HT1080 (cell line): ENCODE data around the gene MYO10. TPM values are rescaled to one million over a fixed set of nuclear protein-coding genes. Genes with fewer than 3 reads are reported as not detected.
A peak's percentile ranks its signal among the peaks of the same experiment; 100 is the strongest.

ENCODE experiments used
- DNase-seq: peaks from one replicate; pipeline ENCODE4 v3.0.0-alpha.2; 2015; ENCODE audit warnings: low read depth
- total RNA-seq: library from RNA; depleted of rRNA; stranded (reverse); fragments of >200 nt; shearing (Covaris generic); gene quantifications from 2 replicates; pipeline ENCODE4 v1.2.3, GENCODE V29; 2014

Gene MYO10
- total RNA-seq, 1 experiment from 2014 or later, result 61.2 TPM

DNA sequence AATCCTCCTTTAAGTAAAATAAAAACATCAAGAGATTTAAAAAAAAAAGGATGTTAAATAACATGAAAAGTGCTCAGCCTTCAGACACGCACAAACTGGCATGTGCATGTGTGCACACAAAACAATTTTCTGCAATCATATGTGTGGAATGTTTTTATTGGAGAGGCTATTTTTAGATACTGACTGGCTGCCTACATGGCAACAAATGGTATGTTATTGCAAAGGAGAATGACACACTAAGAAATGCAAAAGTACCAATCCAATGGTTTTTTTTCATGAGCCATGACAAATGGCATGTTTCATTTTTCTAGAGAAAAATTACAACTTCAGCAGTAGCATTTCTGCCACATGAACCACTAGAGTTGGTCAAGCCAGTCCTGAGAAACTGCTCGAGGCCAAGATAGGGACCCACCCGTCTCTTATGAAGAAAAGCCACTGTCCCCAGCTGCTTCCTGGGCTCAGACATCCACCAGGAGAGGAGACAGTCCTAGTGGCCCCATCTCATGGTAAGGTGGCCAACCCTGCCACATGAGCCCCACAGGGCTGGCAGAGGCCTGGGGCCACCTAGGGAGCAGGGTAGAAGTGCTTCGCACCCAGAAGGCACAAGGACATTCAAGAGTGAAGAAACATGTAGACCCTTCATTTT lies 116.4 kb downstream of the MYO10 start:
- no peak for DNase-seq

DNA sequence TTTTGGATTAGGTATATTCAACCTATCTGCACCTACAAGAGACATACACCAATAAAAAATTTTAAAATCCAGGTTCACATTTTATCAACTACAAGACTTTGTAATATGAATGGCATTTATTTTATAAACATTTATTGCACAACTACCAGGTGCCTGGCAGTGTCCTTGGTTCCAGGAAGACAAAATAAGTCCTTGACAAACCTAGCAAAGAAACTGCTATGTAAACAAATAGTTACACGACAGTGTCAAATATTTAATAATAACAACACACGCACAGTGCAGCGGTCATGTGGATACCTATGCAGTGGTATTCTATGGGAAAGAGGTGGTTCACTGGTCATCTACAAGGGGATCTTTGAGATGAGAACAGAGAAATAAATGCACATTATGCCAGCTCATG lies 120.7 kb downstream of the MYO10 start:
- no peak for DNase-seq

DNA sequence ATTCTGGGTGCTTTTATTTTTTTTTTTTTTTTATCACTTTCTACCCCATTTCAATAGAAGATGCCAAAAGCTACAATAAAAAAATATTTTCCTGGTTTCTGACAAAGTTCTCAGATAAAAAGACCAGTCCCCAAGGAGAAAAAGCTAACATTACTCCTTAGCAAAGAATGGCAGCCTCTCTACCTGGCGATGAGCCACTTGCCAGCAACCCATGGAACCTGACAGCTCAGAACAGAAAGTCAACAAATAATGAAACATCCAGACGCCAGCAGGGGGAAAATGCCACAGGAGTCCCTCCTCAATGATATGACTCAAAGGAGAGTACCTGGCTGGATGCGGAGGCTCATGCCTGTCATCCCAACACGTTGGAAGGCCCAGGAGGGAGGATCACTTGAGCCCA lies 123.2 kb downstream of the MYO10 start:
- DNase-seq, result peak; percentile 47

DNA sequence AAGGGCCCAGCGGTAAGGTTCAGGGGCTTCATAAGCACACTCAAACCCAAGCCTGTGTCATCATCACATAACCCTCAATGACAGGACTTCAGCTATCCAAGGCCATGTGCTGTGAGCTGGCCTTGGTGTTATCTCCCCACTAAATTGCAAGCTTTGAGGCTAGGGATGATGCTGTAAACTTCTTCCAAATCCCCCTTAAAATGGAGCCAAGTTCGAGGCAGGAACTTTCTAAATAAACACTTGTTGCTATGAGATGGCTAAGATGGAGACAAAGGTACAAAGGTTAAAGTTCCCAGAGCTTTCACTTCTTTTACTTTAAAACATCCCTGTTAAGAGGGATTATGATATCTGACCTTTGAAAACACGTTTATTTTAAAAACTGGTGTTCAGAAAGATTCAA lies 123.6 kb downstream of the MYO10 start:
- DNase-seq, result no peak

DNA sequence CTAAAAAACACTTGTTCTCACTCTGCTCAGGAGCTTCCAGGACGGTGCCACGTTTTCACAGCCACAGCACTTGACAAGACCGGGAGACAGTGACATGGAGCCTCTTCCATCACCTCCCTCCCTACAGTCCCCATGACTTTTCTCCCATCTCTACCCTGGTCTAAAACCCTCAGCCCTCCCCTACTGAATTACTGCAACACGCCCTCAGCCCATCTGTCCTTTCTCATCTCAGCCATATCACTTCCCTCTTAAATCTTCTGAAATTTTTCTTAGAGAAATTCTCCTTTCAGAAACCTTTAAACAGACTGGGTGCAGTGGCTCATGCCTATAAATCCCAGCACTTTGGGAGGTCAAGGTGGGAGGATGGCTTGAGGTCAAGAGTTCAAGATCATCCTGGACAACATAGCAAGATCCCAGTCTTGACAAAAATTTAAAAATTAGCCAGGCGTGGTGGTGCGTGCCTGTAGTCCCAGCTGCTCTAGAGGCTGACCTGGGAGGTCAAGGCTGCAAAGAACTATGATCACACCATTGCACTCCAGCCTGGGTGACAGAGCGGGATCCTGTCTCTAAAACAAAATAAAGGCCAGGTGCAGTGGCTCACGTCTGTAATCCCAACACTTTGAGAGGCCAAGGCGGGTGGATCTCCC lies 125.8 kb downstream of the MYO10 start:
- DNase-seq, result no peak

DNA sequence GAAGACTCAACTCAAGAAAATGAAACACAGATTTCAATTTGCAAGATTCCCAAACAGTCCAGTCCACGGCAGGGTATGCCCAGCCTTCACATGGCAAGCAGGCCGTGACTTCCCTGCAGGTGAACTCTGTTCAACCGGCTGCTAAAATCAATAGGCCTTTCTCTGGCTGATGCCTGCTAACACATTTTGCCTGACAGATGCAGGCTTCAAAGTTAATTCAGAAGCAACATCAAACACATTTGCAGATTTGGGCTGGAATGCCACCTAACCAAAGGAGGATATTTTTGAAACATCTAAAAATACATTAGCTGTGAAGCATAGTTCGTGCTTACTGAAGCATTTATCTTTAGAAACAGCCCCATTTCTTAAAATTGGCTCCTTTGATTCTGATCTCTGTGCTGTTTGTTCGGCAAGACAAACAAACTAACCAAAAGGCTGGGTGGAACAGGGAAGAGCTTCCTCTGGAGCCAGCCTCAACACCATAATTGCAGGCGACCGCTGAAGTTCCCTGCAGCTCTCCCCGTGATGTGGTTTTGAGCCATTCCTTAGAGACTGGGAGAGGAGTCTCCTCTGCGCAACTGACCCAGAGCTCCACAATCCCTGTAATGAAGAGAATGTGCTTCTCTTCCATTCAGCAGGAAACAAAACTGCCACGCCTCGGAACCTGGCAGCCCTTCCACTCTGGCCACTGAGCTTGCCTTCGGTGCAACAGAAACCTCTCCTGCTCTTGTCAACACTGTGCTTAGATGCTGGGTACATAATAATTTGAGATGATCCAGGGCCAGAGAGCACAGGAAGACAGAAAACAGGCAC lies 126.5 kb downstream of the MYO10 start:
- DNase-seq, result no peak

DNA sequence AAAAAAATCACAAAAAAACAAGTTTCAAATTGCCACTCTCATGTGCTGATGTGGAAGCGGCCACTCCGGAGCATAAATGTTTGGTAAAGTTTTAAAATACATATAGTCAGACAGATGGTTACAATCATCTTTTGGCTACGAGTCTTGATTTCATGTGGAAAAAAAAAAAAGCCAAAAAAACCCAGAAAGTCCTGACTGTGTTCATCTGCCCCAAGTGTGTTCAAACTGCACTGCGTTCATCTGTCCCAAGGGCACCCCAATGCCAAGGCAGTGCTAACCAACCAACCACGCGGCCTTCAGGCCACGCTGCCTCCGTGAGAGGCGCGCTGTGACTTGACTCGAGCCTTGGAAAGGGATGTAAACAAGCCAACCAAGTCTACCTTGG lies 127.1 kb downstream of the MYO10 start:
- no peak for DNase-seq

DNA sequence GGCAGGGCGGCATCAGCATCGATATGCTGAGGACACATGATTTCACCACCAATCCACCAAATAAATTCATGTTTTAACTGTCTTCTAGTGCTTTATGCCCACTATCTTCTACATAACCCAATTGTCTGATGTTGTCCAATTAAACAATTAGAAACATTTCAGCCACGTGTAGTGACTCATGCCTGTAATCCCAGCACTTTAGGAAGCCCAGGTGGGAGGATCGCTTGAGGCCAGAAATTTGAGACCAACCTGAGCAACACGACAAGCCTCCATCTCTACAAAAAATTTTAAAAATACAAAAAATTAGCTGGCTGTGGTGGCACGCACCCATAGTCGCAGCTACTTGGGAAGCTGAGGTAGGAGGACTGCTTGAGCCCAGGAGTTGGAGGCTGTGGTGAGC lies 128.1 kb downstream of the MYO10 start:
- no peak for DNase-seq

DNA sequence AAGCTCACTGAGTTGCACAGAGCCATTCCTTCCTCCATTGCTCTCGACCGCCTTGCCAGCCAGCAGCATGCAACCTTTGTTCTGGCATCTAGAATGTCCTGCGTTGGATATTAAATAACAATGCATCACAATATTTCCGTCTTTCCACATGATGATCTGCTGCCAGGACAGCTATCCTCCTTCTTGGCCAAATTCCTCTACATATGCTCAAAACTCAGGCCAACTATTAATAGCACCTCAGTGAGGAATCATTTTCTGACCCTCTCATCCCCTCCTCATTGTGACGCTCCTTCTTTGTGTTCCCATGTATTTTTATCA lies 128.6 kb downstream of the MYO10 start:
- no peak for DNase-seq

DNA sequence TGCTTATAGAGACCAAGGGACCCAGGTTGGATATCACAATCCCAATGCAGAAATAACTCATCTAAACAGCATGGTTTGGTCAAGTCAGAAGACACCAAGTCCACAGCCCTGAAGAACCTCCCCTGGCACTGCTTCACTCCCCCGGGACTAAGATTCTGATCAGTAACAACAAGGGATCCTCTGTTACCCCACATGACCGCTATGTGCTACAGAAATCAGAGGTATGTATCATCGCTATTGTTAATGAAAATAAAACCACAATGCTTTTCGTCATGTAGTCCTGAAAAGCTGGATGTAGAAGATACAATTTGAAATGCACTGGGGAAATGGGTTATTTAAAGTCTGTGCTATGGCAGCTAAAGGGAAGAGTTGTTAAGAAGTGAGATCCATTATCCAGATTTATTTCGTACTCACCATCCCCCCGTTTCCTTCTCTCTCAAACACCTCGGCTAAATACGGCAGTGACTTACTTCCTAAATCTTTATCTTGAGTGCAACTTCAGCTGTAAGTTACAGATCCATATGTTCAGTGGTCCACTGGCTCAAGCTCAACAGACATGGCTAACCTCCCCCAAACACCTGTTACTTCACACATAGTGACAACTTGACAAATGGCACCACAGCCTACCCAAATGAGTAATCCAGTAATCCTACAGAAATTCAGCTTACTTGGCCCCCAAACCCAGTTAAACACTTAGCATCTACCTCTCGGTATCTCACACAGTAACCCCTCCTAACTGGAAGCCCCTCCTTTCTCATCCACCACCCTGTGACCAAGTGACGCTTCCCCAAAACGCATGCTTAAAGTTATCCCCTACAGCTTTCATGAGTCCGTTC lies 129.2 kb downstream of the MYO10 start:
- no peak for DNase-seq

DNA sequence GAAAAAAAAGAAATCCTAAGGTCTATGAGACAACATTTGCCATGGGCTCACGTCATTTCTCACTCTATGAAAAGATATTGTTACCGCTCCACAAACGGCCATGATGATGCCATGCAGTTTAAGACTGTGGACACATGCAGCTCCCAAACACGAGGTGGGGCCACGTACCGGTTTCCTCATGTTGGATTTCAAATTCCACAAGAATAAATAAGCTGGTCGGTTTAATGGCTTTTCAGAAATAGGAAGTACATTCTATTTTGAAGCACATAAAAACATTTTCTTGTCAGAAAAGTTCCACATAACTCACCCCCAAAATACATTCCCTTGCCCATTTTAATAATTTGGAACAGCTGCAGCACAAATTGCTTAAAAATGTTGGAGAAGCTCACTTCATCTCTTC lies 130.6 kb downstream of the MYO10 start:
- no peak for DNase-seq

DNA sequence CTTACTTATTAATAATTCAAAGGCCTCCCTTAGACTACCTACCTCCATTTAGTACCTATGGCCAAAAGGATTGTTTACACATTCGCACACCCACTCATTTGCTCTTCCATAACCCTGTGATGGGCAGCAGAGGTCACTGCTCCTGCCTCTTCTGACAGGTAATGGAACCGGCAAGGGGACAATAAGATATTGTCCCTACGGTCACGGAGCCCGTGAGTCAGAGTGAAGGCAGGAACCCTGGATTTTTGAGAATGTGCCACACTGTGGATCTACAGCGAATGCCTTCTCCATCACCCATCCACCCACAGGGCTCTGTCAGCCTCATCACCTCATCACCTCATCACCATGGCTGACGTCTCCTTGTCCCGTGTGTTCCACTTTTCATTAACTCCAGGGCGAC lies 132.3 kb downstream of the MYO10 start:
- no peak for DNase-seq

DNA sequence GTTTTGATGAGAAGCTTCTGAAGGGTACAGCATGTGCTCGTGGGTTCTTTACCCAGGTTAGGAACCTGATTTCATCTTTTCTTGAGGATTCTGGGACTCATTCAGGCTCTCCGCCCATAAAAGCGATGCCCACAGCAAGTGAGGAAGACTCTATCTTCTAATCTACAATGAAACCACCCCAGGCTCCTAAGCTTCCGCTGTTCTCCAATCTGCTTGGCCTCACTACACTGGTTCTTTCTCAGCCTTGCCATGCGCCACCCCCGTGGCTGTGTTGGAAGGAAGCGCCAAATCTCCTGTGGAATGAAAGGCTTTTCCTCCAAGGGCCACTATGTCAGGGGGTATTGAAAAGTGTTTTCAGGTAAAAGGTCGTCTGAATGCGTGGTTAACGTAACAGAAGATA lies 135.6 kb downstream of the MYO10 start:
- no peak for DNase-seq

DNA sequence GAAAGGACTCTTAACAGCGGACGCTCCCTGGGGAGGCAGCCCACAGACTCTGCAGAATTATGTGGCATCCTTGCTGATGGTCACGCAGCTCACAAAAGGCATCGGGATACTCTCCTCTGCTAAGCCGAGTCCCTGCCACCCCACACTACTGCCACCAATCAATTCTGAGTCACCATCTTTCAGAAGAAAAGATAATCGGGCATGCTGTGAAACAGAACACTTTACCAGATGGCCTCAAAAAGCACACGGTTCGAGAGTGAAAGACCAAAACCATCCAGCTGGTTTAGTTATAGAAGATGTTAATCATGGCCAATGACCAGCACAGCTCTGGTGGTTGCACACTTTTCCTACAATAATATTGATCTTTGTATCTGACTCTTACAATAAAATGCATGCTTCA lies 136.3 kb downstream of the MYO10 start:
- no peak for DNase-seq

DNA sequence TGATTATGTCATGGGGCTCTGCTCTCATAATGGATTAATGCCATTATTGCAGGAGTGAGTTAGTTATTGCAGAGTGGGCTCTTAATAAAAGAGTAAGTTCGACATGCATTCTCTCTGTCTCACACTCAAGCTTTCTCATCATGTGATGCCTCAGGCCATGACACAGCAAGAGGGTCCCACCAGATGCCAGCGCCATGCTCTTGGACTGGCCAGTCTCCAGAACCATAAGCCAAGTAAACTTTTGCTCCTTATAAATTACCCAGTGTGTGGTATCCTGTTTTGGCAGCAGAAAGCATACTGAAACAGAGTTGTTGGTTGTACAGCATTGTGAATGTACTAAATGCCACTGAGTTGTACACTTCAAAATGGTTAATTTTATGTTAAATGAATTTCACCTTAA lies 138.1 kb downstream of the MYO10 start:
- no peak for DNase-seq

DNA sequence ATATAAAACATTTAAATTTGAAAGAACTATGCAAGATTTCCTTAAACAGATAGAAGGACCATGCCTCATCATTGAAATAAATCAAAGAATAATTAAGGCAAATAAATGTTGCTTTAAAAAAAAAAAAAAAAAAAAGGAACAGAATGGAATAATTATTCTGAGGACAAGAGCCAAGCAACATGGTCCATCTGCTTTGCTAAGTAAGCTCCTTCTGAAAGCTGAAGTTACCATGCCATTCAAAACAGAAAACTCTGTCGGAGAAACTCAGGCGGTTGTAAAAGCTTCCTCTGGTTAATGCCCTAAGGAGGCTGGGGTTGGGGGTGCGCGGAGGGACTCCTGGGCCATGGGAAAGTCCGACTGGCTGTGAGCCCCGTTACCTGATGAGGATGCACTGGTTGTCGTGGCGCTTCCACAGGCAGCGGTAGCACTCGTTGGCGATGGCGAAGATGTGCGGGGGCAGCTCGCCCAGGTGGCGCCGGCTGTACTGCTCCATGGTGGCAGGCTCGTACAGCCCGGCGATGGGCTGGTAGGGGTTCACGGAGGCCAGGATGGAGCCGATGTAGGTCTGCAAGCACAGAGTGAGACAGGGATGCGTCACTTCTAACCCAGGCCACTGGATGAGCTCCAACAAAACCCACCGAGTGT lies 141.7 kb downstream of the MYO10 start:
- no peak for DNase-seq

DNA sequence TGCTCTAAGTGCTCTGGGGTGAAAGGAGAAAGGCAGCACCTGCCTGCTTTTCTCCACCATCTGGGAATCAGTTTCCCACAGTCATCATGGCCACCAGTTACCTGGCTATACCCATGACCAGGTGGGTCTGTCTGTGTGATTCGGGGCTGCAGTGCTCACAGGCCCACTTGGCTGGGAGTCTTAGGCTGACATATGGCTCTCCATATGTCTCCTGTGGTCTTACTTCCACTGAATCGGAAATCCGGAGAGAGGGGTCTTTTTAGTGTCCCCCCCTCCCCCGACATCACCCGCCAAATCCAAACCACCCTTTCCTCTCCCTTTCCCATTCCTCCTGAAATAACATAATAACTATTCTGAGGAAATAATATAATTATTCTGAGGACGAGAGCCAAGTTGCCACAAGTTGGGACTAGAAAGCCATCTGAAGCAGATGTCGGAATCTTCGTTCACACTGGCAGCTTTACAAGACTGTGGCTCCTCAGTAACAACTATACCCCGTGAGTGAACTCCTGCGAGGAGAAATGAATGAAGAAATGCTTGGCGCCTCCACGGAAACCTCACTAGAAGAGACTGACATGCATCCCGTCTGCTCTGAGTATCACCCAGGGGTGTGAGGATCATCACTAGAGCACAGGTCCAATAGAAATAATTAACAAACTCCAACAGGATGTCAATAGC lies 143.4 kb downstream of the MYO10 start:
- DNase-seq, result no peak

DNA sequence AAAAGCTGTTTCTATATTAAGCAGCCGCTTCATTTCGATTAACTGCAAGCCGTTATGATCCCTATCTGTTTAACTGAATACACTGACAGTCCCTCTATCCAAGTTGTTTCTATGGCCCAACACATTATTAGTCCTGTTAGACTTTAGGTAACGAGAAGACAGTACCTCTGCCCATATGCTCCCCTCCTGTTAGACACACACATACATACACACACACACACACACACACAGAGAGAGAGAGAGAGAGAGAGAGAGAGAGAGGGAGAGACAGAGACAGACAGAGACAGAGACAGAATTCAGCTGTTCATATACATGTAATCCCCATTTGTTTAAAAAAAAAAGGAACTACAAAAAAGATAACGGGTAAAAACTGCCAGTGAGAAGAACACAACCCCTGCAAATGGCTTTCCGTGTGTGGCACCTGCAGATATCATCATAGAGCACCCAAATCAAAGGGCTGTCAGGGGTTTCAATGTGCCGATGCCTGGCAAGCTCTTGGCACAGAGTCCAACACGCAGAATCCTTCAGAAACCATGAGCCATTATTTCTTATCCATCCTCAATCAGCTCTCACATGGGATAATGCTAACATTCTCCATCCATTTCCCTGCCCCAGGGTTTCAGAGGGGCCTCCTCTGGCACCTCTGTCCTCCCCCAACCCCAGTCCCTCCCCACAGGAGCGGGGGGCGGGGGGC lies 144.0 kb downstream of the MYO10 start:
- no peak for DNase-seq

DNA sequence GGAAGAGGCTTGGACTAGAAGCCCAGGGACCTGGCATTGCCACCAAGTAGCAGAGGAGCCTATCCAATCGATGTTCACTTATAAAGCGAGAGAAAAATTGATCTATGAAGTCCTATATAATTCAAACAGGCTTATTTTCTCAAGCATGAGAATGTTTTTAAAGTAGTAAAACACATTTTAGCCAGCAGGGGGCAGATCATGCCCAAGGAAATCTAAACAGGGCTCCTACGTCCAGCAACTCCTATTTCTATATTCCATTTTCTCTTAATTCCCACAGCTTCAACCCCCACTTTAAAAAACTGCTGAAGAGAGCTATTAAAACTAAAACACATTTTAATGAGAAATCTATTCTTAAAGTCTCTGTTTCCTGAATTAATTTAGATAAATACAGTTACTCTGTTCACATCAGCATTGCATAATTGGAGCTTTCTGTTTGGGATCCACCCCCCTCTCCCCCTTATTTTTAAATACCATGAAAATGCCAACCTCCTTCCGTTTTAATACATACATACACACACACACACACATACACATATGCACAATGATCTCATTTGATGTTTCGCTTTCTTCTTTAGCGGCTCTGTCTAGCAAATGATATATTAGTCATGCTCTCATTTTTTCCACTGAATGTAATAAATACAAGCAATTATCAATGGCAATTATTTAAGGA lies 144.9 kb downstream of the MYO10 start:
- peak; percentile 65 for DNase-seq

DNA sequence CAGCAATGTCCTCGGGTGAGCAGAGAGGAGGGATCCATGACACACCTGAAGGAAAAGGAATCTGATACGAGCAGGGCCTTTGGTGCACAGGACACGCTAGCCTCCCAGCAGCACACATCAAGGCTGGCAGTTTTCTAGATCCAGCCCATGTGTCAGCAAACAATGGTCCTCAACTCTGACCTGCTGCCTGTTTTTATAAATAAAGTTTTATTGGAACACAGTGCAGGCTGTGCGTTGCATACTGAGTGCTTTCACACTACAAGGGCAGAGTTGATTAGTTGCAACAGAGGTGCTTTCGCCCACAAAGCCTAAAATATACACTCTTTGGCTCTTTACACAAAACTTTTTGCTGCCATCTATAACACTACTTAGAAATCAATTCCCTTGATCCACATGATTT lies 147.1 kb downstream of the MYO10 start:
- no peak for DNase-seq
